Stimulated activated CD4-positive, alpha-beta T cell treated with anti-CD3 and anti-CD28 coated beads, Interleukin-12 subunit alpha, Interleukin-12 subunit beta, amount 100 ng/mL, for 24 hours (primary cell): ENCODE data around the gene TMEM175.

ENCODE experiments used
- DNase-seq, 2 experiments: peaks; one replicate each; pipeline ENCODE4 v3.0.0-alpha.2; 2020; ENCODE audit warnings: low read depth in 2 of 2

The TMEM175 gene

DNA sequence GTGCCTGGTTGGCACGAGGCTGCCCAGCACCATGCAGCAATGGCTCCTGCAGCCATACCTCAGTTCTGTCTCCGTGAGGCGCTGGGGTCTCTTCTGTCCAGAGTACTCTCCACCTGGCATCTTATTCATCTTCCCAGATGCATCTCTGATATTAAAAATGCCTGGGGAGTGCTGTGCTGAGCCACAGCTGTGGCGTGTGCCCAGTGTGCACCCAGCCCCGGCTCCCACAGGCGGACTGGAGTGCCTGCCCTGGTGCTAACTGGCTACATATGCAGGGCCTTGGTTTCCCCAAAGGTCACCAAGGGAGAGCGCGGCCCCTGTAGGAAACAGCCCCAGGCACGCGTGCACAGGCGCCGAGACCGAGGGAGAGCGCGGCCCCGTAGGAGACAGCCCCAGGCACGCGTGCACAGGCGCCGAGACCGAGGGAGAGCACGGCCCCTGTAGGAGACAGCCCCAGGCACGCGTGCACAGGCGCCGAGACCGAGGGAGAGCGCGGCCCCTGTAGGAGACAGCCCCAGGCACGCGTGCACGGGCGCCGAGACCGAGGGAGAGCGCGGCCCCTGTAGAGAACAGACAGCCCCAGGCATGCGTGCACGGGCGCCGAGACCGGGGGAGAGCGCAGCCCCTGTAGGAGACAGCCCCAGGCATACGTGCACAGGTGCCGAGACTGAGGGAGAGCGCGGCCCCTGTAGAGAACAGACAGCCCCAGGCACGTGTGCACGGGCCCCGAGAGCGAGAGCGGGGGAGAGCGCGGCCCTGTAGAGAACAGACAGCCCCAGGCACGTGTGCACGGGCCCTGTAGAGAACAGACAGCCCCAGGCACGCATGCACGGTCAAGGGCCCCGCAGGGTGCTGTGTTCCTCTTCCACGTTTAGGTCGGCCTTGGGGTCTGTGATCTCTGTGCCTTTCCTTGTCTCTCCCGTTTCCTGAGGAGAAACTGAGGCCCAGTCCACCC lies 14.5 kb downstream of the TMEM175 start:
- no peak for DNase-seq

DNA sequence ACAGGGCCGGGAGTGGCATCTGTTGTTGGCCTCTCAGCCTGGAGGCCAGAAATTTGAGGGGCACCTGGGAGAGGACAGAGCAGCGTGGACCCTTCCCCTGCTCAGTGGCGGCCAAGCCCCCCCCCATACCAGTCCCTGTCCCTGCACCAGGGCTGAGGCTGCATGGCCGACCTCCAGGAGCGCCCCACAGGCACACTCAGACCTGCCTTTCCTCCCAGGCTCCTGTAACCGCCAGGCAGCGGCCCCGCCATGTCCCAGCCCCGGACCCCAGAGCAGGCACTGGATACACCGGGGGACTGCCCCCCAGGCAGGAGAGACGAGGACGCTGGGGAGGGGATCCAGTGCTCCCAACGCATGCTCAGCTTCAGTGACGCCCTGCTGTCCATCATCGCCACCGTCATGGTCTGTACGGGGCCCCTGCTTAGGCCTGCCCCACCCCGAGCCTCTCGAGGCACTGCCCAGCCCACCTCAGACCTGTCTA lies 15.3 kb downstream of the TMEM175 start:
- DNase-seq = no peak

DNA sequence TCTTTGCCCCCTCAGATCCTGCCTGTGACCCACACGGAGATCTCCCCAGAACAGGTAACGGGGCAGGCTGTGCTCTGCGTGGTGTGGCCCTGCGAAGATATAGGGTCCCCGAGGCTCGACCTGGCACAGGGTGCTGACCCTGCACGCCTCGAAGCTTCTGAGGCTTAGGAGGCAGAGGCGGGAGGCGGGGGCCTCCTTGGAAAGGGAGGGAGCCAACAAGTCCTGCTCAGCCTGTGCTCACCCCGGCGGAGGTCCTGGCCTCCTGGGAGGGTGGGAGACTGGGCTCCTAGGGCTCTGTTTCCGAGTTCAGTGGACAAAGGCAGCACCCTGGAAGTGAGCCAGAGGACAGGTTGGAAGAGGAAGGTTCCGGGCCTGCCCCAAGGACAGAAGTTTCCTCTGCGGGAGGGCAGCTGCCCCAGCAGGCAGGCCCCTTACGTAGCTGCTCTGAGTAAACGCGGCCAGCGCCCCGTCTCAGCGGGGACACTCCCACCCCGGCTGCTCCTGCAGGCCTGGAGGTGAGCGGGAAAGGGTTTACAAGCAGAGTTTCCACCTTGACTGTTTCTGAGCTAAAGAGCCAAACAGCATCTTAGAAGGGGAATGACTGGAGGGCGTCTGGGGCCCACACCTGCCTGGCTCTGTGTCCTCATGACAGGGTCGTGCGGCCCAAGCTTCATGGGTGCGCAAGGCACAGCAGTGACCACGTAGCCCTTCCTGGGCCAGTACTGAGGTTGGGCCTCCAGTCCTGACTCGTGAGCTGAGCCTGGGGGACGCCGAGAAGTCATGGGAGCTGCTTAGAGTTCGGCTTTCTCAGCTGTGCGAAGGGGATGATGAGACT lies 16.1 kb downstream of the TMEM175 start:
- no peak for DNase-seq

DNA sequence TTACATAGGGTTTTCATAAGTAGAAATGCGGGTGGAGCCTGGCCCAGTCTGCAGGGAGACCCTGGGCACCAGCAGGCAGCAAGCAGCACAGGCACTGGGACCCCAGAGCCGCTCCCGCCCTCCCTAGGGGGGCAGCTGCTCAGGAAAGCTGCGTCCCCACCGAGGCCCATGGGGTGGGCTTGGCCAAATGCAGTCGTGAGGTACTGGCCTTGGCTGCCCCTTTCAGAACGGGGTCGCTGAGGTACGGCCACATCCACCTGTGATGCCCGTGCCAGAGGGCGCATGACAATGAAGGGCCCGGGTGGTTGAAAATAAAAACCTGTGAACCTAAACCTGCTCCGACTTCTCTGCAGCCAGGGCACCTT lies 16.7 kb downstream of the TMEM175 start:
- DNase-seq = no peak

DNA sequence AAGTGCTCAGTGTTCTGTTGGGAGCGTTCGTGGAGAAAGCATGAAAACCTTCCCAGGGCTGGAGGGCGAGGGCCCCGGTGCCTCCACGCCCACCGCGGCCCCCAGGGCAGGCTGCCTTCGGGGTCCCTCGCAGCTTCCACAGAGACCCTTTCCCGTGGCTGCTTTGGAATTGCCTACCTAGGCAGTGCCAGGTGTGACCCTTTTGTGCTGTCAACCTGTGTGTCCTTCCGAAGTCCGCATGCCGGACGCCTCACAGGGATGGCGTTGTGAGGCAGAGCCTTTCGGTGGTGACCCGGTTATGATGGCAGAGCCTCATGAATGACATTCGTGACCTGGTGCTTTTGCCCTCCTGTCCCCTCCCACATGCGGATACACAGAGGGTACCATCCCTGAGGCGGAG lies 17.4 kb downstream of the TMEM175 start:
- no peak for DNase-seq

DNA sequence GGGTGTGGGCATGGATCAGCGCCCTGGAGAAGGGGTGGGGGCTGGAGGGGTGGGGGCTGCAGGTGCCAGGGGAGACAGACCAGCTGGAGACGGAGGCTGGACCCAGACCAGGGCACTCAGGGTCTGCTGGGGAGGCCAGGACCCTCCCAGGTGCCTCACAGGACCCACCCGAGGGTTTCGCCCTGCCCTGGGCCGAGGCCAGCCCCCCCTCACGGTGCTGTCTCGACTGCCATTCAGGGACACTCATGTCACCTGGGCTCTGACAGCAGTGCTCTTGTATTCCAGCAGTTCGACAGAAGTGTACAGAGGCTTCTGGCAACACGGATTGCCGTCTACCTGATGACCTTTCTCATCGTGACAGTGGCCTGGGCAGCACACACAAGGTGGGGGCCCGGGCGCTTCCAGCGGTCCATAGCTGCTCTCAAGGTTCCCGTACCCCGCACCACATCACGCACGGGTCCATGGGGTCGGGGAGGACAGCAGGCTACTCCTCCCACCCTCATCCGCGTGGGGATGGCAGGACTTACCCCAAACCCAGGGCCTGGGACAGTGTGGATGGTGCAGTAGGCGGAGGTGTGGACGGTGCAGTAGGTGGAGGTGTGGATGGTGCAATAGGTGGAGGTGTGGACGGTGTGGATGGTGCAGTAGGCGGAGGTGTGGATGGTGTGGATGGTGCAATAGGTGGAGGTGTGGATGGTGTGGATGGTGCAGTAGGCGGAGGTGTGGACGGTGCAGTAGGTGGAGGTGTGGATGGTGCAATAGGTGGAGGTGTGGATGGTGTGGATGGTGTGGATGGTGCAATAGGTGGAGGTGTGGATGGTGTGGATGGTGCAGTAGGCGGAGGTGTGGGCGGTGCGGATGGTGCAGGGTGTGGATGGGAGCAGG lies 18.1 kb downstream of the TMEM175 start:
- DNase-seq = no peak

DNA sequence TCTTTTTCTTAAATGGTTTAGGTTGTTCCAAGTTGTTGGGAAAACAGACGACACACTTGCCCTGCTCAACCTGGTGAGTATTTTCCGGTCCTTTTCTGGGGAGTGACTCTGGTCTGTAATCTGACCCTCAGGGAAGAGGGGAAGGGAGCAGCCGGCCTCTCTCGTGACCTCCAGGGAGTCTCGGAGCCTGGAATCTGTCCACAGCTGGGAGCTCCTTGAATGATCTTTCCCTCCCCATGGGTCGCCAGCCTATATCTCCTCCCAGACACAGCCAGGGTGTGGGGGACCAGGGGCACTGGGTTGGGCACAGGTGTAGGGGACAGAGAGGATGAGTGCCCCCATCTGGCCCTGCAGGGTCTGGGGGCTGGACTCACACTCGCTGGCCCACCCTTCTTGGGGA lies 18.9 kb downstream of the TMEM175 start:
- DNase-seq = no peak

DNA sequence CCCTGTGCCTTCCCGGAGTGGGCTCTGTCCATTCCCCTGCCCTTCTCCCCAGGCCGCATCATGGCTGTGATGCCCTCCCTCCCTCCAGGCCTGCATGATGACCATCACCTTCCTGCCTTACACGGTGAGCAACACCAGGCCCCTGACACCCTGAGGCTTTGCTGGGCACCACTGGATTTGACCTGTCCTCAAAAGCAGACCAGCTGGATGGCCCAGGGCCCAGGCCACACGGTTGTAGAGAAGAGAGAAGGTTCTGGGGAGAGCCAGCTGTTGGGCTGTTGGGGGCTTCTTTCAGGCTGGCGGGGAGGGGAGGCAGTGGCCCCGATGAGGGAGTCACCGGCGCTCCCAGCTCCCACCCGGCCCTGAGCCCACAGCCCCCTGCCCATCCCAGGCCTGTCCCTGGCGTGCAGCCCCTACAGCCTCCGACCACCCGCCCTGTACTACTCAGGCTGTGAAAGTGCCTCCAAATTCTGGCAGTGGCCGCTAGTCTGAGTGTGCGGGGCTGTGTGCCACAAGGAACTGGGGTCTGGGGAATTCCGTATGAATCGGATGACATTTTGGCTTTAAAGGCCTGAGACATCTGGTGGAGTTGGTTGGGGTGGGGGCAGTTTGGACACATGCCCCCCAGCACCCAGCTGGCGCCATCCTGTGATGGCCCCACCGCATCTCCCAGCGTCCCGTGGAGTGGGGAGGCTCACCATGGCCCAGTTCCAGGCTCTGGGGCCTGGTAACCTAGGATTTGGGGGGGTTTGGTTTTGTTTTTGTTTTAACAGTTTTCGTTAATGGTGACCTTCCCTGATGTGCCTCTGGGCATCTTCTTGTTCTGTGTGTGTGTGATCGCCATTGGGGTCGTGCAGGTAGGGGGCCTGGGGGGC lies 19.6 kb downstream of the TMEM175 start:
- no peak for DNase-seq

DNA sequence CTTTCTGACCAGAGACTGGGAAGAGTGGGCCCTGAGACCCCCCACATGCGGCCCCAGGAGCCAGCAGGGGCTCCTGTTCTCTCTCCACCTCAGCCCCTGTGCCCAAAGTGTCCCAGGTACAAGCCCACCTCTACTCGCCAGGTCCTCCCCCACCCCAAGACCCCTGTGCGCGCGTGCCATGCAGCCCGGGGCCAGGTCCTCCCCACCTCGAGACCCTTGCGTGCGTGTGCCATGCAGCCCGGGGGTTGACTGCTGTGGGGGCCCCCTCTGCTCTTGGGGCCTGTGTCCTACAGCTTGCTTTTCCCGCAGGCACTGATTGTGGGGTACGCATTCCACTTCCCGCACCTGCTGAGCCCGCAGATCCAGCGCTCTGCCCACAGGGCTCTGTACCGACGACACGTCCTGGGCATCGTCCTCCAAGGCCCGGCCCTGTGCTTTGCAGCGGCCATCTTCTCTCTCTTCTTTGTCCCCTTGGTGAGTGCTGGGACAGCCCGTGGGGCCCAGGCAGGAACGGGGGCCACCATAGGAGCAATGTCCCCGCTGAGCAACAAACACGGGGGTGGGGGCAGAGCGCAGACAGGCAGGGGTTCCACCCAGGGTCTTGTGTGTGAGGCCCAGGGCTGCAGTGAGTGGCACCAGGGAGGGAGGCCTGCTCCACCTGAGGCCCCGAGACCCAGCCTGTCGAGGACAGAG lies 20.8 kb downstream of the TMEM175 start:
- no peak for DNase-seq

DNA sequence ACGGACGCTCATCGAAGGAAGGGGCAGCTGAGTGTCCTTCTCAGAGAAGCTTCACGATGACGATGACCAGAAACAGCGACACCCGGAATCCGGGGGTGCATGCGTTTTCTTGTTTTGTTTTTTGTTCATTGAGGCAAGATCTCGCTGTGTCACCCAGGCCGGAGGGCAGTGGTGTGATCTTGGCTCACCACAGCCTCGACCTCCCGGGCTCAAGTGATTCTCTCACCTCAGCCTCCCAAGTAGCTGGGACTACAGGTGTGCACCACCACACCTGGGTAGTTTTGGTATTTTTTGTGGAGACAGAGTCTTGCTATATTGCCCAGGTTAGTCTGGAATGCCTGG lies 21.3 kb downstream of the TMEM175 start:
- DNase-seq = no peak

DNA sequence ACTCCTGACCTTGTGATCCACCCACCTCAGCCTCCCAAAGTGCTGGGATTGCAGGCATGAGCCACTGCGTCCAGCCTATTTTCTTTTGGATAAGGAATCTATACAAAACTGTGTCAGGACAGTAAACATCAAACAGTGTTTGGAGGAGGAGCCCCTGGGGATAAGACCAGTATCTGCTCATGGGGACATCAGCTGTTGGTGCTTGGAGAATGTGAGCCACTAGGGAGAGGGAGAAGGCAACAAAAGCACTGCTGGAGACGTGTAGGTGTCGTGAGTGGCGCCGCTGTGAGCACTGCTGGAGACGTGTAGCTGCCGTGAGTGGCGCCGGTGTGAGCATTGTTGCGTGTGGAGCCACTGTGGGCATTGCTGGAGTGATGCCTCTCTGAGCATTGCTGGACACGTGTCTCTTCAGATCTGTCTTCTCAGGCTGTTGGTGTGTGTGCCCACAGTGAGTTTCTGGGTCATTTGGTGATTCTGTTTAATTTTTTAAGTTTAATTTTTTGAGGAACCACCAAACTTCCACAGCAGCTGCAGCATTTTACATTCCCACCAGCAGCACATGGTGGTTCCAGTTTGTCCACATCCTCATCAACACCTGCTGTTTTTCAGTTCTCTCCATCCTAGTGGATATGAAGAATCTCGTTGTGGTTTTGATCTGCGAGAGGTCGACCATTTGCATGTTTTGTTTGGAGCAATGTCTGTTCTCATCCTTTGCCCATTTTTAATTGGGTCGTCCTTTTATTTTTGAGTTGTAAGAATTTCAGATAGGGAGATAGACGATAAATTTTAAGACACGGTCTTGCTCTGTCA lies 22.2 kb downstream of the TMEM175 start:
- no peak for DNase-seq

DNA sequence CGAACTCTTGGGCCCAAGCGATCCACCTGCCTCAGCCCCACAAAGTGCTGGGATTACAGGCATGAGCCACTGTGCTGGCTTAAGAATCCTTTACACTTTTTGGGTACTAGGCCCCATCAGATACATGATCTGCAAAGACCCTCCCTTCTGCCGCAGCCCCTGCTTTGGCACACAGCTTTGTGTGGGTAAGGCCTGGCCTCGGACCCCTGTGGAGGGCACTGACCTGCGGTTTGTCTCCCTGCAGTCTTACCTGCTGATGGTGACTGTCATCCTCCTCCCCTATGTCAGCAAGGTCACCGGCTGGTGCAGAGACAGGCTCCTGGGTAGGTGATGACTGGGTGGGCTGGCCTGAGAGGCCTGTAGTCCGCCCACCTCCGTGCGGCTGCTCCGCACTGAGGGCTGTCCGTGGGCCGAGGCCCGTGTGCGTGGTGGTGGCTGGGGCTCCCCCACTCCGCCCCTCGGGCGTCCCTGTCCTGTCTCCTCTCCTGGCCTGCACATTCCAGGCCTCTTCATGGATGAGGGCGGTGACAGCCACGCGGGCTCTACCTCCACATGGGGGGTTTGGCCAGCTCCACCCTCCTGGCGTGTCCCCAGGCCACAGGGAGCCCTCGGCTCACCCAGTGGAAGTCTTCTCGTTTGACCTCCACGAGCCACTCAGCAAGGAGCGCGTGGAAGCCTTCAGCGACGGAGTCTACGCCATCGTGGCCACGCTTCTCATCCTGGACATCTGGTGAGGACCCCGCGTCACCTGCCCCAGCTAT lies 23.1 kb downstream of the TMEM175 start:
- no peak for DNase-seq

DNA sequence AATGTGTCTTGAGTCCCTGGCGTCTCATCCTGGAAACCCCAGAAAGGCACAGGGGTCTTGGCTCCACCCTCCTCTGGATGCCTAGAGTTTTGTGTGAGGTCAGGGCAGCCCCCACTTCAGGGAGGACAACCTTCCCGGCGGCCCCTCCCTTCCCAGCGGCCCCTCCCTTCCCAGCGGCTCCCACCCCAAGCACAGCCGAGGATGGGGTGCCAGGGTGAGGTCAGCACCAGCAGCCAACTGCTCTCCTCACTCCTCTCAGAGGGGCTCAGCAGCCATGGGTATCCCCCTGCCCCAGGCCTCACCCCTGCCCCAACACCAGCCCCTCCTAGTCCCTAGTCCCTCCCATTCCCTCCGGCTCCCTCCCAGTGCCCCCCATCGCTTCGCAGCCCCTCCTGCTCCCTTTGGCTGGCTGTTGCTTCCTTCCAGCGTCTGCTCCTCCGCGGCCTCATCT lies 23.7 kb downstream of the TMEM175 start:
- no peak for DNase-seq

DNA sequence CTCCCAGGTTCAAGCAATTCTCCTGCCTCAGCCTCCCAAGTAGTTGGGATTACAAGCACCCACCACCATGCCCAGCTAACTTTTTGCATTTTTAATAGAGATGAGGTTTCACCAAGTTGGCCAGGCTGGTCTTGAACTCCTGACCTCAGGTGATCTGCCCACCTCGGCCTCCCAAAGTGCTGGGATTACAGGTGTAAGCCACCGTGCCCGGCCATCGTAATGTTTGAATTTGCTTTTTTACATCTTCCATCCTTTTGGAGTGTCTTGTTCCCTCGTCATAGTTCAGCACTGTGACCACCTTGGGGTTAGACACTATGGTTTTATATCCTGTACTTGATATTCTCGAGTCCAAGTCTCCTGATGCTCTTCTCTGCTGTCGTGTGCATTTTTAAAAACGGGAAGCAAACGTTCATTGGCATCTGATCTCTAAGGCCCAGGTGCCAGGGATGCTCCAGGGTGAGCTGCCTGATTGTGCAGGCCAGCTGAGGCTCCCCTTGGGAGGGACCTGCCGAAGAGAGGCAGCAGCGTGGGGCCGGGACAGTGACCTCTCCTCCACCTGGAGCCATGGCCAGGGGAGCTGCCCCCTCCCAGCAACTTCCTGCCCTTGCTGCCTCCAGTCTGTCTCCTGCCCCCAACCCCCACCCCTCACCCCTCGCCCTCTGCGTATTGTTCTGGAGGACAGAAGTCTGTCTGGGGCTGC lies 24.4 kb downstream of the TMEM175 start:
- DNase-seq = no peak

DNA sequence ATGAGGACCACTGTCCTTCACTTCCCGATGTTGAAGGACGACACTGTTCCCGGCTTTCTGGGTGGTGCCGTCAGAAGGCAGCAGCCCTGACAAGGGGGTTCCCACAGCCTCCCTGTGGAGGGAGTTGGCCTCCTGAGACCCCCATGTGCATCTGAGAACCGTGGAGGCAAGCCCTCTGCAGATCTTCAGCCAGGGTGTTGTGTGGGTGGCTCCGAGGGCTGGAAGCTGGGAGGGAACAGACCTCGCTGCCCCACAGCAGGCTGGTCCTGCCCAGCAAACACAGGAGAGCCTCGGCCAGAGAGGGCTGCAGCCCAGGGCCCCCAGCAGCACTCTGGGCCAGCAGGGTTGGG lies 24.9 kb downstream of the TMEM175 start:
- no peak for DNase-seq

DNA sequence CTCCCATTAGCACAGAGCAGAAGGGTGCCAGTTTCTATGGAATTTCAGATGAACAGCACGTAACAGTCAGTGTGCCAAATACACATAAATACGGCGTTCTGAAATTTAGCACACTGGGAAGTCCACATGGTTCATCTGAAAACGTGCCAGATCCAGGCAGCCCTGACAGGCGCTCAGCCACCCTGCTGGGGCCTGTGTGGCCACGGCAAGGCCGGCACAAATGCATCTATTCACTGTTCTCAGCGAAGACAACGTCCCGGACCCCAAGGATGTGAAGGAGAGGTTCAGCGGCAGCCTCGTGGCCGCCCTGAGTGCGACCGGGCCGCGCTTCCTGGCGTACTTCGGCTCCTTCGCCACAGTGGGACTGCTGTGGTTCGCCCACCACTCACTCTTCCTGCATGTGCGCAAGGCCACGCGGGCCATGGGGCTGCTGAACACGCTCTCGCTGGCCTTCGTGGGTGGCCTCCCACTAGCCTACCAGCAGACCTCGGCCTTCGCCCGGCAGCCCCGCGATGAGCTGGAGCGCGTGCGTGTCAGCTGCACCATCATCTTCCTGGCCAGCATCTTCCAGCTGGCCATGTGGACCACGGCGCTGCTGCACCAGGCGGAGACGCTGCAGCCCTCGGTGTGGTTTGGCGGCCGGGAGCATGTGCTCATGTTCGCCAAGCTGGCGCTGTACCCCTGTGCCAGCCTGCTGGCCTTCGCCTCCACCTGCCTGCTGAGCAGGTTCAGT lies 25.5 kb downstream of the TMEM175 start:
- DNase-seq = no peak

DNA sequence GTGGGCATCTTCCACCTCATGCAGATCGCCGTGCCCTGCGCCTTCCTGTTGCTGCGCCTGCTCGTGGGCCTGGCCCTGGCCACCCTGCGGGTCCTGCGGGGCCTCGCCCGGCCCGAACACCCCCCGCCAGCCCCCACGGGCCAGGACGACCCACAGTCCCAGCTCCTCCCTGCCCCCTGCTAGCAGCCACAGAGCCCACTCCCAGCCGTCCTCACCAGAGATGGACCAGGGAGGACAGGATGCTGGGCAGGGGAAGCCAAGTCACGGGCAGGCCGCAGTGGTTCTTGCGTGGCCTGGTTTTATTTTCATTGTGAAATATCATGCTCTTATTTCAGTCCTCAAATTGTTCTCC lies 26.0 kb downstream of the TMEM175 start:
- no peak for DNase-seq
